HG03060 (cell line): ENCODE measurements around the gene DNASE2.

ENCODE experiments used
- ATAC-seq: cut with Tn5 transposase; IDR thresholded peaks from one replicate; pipeline ENCODE4 v1.9.1; 2021; ENCODE audit warnings: low read depth, moderate number of reproducible peaks; ENCODE audit not compliant: unreplicated experiment

The DNASE2 gene

DNA sequence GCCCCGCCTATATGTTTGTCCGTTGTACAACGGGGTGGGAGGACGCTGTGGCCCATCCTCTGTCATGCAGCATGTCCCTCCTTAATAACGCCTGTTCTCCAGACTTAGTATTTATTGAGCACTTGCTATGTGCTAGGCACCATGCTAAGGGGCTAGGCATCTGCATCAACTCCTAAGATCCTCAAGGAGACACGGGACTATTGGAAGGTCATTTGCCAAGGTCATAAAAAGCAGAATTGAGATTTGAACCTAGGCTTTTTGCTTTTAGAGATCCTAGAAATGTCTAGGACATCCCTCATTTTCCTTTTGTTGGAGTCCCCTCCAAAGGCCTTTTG is 44.8 kb downstream of the DNASE2 start:
- ATAC-seq: no peak

DNA sequence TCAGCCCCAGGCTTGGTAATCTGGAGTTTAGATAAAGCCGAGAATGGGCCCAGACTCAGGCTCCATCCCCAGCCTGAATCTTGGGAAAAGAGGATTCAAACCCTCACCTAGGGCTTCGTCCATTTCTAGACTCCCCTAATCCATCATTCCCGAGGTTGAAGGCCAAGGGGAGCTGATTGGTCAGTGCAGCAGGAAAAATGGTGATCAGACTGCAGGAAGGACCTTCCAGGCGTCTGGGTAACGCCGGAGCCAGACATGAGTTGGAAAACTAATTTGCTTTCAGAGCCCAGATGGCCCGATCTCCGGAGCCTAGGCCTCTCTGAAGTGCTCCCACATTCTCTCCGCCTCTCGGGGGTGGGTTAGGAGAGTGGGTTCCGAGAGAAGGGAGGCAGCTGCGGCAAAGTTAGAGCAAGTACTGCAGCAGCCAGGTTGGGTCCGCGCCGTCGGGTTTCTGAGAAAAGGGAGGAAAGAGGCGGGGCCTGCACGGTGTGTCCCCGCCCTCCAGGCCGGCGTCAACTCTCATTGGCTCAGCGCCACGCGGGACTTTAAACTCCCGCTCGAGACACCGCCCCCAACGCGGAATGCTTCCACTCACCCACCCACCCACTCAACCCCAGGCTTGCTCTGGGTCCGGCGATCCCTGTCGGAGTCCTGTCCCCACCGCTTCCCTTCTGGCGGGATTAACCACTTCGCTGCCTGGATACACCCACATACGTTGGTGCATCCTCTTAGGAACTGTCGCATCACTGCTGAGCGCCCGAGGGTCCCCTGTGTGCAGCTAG is 46.1 kb downstream of the DNASE2 start:
- no peak for ATAC-seq

DNA sequence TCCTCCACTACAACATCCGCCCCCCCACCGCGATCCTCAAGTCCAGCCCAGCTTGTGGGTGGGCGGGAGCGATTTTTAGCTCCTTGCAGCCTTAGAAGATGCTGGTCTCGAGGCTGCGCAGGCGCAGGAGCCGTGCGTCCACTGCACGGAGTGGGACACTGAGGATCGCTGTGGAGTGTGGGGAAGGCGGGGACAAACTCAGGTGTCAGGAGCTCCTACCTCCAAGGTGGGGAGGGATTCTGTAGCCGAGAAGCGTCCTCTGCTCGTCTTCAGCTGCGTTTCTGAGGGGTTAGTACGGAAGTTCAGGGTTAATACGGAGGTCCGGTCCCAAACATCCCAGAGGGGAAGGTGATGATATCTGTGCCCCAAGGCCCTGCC is 46.7 kb downstream of the DNASE2 start, which contains the start of gene RTBDN:
RTBDN (minus strand) TSS at position 14 of the 378 bp plus-strand sequence. CDS start 4,600 bp downstream, outside the sequence.
- ATAC-seq: no peak

DNA sequence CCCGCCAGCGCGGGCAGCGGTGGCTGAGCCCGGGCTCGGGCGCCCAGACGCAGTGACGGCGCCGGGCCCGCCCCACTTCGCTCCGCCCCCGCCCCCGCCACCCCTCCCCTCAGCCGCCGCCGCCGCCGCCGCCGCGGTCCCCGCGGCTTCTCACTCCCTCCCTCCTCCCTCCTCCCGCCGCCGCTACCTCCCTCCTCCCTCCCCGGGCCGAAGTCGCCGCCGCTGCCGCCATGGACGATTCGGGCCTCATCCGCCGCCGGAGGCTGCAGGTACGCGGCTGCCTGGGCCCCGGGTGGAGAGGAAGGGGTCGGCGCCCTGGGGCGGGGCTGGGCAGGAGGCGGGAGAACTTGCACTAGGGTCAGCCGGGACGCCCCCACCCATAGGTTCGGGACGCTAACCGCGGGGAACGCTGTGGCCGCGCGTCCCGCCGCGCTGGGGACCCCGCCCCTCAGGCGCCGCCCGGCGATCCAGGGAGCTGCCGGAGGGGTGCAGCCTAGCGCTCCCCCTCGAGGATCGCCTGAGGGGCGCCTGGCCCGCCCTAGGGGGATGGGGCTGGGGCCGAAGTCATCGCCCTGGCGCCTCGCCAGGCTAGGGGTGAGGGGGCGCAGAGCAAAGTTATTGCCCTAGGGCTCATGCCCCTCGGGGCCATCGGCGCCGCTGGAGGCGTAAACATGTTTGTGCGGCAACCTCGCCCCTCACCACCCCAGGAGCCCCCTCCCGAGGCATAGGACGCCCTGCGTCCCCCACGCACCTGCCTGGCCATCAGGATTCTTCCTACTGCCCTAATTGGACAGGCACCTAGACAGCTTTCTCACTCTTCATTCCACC is 47.3 kb downstream of the DNASE2 start:
- ATAC-seq: no peak

DNA sequence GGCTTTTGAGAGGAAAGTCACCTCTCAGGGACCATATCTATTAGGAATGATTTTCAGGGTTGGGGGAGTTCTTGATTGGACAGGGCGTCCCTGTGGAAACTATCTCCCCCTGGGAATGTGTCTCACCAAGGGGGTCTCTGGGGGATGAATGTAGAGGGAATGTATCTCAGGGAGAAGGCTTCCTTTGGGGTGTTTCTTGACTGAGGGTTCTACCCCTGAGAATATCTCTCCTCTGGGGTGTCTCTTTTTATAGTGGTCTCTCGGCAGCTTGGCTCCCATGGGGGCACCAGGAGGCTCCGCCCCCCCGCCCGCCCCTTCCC is 47.9 kb downstream of the DNASE2 start:
- no peak for ATAC-seq

DNA sequence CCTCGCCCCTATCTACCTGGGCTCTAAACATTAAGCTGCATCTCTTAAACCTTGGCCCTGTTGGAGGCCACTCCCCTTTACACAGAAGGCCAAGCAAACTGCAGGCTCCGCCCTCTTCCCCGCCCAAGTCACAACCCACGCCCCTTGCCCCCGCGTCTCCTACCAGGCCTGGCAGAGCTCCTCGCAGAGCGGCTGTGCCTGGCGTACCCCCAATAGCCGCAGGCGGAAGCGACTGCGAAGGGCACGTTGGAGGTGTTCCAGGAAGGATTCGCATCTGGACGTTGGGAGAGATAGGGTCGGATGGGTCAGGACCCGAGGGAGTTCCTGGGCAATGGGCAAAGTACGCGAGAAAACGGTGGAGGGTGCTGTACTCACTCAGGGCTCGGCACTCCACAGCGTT is 52.8 kb downstream of the DNASE2 start:
- ATAC-seq: no peak

DNA sequence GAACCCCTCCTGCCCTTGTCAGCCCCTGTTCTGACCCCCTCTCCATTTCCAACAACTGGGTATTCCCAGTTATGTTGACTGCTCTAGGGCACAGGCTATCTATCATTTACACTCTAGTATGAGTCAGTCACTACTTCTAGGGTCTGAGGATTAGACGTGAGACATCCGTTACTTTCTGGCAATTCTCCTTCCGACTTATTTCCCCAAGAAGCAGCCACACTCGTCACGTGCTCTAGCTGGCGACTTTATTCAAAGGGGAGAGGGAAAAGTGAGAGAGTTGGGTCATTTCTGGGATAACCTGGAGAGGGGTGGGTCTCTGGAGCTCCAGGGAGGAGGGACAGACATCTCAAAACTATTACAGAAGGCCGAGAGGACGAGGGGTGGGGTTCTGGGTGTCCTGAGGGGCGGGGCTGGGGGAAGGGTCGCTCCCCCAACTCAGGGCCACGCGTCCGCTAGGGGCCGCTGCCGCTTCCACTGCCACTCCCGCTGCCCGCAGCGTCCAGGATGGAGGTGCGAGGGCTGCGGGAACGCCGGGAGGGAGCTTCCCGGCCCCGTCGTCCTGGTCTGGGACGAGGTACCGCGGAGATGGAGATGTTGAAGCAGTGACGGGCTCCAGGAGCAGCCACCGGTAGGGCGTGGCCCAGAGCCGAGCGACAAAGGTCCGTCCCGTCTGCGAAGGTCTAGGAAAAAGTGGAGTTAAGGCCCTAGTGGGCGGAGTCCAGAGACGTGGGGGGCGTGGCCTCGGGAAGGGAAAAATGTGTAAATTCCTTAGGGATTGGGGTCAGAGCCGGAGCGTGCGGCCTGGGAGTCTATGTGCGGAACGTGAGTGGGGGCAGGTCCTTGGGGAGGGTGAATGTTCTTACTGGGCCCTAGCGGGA is 55.8 kb downstream of the DNASE2 start:
- ATAC-seq: no peak
